NCI-H2081 treated with DMSO at 0.1 percent for 48 hours (cell line): ENCODE data around the gene NAA38.

Experiments used
- DNase-seq: peaks from one replicate; lab custom pipeline; 2025; lab: John Stamatoyannopoulos, UW

Gene NAA38

DNA sequence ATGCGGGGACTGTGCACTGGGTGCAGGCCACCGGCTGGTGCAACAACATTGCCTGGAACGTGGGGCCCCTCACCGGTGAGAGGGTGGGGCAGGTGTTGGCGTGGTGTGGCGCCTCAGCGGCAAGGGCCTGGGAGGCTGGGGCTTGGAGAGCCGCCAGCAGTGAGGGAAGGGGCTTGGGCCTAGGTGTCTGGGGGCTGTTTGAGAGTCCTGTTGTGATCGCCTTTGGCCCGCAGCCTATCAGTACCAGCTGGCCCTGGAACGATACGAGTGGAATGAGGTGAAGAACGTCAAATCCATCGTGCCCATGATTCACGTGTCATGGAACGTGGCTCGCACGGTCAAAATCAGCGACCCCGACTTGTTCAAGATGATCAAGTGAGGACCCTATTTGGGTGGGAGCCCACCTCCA, 5.1 kb downstream of the NAA38 start:
- DNase-seq: no peak

DNA sequence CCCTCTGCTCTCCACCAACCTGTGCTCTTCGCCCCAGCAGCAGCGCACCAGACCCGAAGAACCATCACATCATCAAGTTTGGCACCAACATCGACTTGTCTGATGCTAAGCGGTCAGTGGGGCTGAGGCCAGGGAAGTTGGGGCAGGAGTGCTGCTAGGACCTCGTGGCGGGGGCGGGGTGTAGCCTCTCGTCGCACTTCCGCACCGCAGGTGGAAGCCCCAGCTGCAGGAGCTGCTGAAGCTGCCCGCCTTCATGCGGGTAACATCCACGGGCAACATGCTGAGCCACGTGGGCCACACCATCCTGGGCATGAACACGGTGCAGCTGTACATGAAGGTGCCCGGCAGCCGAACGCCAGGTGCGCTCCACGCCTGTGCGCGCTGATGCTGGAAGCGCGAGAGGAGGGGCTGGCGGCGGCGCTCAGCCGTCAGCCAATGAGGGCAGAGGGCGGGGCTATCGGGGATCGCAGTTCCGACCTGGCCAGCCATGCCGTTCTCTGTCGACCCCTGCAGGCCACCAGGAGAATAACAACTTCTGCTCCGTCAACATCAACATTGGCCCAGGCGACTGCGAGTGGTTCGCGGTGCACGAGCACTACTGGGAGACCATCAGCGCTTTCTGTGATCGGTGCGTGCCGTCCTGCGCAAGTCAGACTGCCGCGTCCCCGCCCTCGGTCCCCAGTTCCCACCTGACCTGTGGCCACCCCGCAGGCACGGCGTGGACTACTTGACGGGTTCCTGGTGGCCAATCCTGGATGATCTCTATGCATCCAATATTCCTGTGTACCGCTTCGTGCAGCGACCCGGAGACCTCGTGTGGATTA, 5.7 kb downstream of the NAA38 start:
- peak; percentile 12 for DNase-seq

DNA sequence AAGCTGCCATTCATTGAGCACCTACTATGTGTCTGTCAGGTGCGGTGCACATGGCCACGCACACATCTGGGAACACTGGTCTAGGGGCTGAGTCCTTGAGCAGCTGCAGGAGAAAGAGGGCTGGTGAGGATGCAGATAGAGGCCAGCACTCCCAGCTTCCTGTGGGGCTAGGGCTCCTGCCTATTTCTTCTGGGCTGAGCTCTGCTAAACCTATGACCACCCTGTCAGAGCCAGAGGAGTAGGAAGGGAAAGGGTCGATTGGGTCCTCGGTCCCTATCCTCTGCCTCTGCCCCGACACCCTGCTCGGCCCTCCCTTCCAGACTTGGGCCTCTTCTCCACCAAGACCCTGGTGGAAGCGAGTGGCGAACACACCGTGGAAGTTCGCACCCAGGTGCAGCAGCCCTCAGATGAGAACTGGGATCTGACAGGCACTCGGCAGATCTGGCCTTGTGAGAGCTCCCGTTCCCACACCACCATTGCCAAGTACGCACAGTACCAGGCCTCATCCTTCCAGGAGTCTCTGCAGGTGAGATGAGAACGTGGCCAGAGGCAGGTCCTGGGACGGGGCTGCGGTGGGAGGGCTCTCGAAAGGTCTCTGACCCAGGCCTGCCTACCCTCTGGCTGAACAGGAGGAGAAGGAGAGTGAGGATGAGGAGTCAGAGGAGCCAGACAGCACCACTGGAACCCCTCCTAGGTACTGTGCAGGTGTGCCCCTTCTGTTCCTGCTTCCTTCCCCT, 6.5 kb downstream of the NAA38 start:
- DNase-seq: no peak

DNA sequence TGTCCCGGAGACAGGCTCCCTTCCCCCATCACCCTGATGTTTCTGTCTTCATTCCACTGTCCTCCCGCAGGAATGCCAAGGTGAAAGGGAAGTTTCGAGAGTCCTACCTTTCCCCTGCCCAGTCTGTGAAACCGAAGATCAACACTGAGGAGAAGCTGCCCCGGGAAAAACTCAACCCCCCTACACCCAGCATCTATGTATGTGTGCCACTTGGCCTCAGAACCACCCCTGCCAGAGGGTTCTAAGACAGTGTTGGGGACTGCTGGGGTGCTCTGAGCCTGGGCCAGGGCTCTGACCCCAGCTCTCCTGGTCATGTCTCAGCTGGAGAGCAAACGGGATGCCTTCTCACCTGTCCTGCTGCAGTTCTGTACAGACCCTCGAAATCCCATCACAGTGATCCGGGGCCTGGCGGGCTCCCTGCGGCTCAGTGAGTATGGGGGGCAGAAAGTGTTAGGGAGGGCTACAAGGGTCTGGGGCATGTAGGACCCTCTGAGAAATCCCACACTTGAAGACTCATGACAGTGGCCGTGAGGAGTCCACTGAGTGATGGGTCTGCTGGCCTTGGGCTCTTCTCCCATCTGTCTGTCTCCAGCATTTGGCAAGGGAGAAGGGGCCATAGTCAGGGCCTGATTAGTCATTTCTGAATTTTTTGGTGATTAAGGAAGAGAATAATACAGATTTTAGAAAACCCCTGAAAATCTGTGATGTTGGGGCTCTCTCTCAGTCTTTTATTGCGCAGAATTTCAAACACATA, 7.4 kb downstream of the NAA38 start:
- no peak for DNase-seq

DNA sequence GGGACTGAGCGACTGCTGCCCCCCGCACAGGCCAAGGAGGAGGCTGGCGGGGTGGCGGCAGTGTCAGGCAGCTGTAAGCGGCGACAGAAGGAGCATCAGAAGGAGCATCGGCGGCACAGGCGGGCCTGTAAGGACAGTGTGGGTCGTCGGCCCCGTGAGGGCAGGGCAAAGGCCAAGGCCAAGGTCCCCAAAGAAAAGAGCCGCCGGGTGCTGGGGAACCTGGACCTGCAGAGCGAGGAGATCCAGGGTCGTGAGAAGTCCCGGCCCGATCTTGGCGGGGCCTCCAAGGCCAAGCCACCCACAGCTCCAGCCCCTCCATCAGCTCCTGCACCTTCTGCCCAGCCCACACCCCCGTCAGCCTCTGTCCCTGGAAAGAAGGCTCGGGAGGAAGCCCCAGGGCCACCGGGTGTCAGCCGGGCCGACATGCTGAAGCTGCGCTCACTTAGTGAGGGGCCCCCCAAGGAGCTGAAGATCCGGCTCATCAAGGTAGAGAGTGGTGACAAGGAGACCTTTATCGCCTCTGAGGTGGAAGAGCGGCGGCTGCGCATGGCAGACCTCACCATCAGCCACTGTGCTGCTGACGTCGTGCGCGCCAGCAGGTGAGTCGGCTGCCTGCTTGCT, 8.1 kb downstream of the NAA38 start:
- no peak for DNase-seq

DNA sequence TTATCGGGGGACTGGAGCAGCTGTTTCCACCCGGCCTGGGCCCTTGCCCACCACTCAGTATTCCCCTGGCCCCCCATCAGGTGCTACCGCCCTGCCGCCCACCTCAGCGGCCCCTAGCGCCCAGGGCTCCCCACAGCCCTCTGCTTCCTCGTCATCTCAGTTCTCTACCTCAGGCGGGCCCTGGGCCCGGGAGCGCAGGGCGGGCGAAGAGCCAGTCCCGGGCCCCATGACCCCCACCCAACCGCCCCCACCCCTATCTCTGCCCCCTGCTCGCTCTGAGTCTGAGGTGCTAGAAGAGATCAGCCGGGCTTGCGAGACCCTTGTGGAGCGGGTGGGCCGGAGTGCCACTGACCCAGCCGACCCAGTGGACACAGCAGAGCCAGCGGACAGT, 8.6 kb downstream of the NAA38 start:
- DNase-seq: no peak

DNA sequence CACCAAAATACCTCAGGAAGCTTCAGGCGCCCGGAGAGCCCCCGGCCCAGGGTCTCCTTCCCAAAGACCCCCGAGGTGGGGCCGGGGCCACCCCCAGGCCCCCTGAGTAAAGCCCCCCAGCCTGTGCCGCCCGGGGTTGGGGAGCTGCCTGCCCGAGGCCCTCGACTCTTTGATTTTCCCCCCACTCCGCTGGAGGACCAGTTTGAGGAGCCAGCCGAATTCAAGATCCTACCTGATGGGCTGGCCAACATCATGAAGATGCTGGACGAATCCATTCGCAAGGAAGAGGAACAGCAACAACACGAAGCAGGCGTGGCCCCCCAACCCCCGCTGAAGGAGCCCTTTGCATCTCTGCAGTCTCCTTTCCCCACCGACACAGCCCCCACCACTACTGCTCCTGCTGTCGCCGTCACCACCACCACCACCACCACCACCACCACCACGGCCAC, 9.2 kb downstream of the NAA38 start:
- no peak for DNase-seq

DNA sequence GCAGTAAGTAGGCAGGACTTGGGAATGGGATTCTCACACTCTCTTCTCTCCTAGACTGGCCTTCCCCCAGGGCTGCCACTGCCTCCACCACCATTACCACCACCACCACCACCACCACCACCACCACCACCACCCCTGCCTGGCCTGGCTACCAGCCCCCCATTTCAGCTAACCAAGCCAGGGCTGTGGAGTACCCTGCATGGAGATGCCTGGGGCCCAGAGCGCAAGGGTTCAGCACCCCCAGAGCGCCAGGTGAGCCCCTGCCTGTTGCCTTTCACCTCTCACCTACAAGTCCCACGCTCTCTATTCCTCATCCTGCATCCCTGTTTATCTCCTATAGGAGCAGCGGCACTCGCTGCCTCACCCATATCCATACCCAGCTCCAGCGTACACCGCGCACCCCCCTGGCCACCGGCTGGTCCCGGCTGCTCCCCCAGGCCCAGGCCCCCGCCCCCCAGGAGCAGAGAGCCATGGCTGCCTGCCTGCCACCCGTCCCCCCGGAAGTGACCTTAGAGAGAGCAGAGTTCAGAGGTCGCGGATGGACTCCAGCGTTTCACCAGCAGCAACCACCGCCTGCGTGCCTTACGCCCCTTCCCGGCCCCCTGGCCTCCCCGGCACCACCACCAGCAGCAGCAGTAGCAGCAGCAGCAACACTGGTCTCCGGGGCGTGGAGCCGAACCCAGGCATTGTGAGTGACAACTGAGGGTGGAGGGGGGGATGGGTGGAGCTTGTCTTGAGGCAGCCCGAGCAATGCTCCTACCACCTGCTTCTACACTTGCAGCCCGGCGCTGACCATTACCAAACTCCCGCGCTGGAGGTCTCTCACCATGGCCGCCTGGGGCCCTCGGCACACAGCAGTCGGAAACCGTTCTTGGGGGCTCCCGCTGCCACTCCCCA, 10.3 kb downstream of the NAA38 start:
- DNase-seq: no peak

DNA sequence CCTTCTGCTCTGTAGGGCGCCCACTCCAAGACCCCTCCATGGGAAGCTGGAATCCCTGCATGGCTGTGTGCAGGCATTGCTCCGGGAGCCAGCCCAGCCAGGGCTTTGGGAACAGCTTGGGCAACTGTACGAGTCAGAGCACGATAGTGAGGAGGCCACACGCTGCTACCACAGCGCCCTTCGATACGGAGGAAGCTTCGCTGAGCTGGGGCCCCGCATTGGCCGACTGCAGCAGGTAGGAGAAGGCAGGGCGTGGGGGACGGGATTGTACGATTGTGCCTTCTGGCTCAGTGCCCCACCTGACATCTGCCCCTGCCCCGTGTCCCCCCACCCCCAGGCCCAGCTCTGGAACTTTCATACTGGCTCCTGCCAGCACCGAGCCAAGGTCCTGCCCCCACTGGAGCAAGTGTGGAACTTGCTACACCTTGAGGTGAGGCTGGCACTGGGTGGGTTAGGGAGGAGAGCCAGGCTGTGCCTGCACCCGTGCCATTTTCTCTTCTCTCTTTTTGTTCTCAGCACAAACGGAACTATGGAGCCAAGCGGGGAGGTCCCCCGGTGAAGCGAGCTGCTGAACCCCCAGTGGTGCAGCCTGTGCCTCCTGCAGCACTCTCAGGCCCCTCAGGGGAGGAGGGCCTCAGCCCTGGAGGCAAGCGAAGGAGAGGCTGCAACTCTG, 11.2 kb downstream of the NAA38 start:
- DNase-seq: no peak

DNA sequence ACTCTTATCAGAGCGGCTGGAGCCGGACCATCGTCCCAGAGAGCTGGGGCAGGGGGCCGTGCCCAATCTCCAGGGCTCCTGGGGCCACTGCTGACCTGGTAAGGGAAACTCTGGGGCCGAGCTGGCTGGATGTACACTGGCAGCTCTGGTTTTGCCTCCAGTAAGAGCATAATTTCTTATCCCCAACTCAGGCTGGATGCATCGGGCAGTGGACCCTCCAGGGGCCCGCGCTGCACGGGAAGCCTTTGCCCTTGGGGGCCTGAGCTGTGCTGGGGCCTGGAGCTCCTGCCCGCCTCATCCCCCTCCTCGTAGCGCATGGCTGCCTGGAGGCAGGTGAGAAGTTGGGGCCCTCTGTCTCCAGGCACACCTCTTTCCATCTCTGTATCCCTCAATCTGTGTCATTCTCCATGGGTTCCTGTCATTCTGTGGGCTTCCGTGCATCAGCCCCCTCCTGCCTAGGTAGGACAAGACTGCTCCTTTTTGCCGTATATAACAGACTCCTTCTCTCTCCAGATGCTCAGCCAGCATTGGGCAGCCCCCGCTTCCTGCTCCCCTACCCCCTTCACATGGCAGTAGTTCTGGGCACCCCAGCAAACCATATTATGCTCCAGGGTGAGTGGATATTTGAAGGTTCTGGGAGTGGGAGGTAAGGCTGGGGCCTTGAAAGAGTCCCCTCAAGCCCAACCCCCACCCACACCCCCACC, 11.8 kb downstream of the NAA38 start:
- no peak for DNase-seq

DNA sequence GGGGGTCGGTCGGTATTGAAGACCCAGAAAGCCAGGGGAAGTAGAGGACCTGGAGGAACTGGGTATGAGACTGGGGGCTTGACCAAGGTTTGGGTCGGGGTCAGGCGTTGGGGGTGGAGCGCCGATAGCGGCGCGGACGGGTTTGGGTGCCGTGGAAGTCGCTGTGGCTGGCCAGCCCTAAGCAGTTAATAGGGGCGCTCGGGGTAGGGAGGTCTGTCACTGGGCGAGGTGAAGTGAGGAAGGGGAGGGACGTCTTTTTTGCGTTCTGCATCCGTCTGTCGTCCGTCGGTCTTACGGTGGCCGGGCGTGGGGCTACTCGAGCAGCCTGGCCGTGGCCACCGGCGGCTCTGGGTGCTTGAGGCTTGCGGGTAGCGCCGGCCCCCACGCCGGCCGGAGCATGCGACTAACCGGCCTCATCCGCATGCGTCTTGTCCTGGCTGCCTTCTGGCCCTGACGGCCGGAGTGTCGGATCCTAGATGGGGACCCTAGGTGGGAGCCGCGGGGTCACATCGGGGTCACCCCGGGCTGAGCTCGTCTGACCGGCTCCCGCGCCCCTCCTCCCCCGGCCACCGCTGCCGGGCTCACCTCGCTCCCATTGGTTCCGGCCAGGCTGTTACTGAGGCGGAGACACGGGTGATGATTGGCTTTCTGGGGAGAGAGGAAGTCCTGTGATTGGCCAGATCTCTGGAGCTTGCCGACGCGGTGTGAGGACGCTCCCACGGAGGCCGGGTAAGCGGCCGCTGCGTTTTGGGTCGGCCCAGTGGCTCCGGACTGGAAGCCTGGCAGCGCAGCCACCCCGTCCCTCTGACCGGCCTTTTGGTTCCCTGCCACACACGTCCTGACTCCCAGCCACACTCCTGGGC, 12.8 kb downstream of the NAA38 start:
- DNase-seq: peak; percentile 12

DNA sequence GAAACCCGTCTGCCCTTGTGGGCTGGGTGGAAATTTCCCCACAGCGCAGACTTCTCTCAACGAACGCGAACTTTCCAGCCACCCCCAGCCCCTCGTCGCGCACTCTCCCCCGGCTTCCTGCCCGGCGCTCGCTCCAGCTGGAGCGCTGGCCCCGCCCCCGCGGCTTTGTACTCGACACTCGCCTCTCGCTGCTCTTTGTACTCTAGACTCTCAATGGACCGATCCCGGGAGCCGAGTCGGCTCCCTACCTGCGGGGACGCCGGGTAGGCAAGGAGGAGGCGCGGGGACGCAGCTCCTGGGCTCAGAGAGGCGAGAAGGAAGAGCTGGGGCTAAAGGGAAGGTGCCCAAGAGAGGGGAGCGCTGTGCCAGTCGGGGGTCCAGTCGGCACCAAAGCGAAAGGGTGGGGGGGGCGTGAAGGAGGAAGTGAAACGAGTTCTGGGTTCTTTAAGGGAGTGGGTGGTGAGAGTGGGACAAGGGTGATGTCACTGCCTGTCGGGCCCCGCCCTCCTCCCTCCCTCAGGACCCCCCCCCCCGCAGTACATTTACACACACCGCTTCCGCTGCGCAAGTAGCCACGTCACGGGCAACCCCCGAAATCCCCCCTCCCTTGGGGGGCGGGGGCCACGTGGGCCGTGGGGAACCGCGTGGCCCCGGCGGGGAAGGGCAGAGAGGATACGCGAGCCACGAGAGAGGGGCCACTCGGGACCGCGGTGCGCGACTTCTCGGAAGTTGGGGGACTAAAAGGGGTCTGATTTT, 13.6 kb downstream of the NAA38 start:
- no peak for DNase-seq

DNA sequence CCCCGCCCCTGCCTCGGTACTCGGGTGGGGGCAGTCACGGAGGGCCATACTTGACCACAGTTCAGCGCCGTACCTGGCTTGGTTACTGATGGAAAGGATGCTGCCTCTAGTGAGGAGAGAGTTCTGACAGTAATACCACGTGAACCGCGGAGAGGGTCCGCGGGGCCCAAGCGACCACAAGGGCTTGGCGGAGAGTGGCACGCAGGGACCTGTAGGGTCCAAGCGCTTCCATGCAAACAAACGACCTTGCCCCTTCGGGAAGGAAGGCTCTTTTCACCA, 14.2 kb downstream of the NAA38 start:
- DNase-seq: no peak

DNA sequence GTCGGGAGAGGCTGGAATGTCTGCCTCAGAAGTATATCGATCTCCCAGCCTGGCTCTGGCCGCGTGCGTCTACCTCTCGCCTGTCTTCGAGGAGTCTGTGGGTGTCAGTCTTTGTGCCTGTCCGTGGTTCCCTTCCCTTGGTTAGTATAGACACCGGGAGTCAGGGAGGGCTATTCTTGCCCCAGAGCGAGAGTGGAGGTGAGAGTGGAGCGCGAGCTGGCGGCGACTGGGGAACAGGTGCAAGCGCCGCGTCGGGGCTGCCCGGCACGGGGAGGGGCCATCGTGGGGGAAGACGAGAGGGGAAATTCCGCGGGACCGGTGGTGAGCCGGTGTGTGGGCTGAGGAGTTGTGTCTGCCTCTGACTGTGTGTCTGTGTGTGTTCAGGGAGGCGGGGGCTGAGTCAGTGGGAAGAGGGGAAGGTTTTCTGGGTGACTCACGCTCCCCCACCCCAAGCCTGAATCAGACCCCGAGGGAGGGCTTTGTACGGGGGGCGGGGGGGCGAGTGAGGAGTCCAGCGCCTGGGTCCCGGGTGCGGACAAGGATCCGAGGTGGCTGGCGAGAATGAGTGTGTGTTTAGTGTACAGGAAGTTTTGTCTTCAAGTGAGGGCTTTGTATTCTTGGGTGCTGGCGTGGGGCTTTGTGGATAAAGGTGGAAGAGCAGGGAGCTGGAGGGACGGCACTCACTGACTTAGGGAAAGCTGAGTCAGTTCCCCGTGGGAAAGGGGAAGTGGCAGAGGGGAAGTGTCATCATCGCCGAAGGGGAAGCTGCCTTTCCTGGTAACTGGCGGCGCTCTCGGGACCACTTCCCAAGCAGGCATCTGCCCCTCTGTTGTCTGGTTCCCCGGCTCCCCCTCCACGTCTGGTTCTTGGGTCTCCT, 14.7 kb downstream of the NAA38 start:
- no peak for DNase-seq

DNA sequence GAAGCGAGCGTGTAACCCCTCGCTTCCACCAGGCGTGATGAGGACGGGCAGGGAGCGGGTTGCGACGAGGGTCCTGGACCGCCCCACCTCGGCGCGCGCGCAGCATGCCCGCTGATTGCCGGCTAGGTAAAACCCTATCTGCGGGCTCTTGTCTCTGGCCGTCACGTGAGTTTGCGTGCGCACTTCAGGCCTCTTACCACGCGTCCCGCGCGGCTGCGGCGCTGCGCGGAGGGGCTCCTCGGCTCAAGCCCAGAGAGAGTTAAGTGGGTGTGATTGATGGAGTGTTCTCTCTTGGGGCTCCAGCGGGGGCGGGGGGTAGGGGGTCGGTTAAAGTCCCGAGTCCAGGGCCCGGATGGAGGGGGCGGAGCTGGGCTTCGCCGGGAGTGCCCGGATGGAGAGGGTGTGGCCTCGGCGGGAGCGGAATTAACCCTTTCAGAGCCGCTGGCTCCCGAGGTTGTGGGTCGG, 15.4 kb downstream of the NAA38 start:
- no peak for DNase-seq

DNA sequence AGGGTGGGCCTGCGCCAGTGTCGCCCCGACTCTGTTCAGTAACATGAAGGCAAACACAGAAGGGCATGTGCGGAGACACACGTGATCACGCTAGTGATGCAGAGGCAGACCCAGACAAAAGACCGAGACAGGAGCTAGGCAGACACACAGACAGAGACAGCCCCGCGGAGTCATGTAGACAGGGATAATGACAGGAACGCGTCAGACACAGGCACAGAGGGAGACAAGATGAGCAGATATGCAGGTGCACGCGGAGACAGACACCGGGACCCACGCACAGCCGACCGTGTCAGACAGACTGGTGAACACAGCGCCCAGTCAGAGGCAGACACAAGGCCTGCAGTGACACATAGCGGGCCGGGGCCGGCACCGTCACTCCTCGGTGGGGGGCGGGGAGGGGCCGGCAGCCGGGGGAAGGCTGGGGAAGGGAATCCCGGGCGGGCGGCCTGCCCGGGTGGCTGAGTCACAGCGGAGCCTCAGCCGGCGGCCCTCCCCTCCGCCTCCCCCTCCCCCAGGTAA, 15.9 kb downstream of the NAA38 start:
- no peak for DNase-seq

DNA sequence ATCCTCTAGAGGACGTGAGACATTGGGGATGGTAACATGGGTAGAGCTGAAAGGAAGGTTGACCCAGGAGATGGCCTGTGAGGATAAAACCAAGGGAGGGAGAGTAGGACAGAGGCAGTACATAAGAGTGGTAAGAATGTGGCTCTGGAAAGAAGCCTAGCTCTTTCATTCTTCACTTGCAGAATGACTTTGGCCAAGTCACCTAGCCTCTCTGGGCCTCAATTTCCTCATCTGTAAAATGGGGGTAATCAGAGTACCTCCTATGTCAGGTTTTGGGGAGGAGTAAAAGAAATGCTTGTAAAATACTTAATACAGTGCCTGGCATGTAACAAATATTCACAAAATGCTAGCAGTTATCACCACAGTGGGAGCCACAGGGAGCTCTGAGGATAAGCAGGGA, 16.5 kb downstream of the NAA38 start:
- DNase-seq: no peak
